Mononuclear cell (primary cell): Measurements from ENCODE around the gene RFX8. TPM values are rescaled to one million over a fixed set of nuclear protein-coding genes. Genes with fewer than 3 reads are reported as not detected.

Experiments
- H3K27me3 ChIP-seq: 2 replicates; pipeline ENCODE4 v1.6.0; 2011; ENCODE audit warnings: low read length, control low read depth; ENCODE audit not compliant: insufficient read depth
- H3K4me1 ChIP-seq: 2 replicates; pipeline ENCODE4 v1.5.1; 2011; ENCODE audit warnings: mild to moderate bottlenecking, low read length, control low read depth; ENCODE audit not compliant: insufficient read depth
- H3K4me3 ChIP-seq: 2 replicates; pipeline ENCODE4 v1.5.1; 2011; ENCODE audit warnings: mild to moderate bottlenecking, low read length, moderate library complexity
- H3K9me3 ChIP-seq: 2 replicates; pipeline ENCODE4 v1.5.1; 2011; ENCODE audit warnings: low read depth, mild to moderate bottlenecking, control low read depth, low read length
- total RNA-seq: library from RNA; depleted of rRNA; stranded (reverse); fragments of >200 nt; gene quantifications from one replicate; pipeline ENCODE4 v1.2.3, GENCODE V29; 2012

The RFX8 gene
- total RNA-seq, 1 donor = 0.21 TPM

DNA sequence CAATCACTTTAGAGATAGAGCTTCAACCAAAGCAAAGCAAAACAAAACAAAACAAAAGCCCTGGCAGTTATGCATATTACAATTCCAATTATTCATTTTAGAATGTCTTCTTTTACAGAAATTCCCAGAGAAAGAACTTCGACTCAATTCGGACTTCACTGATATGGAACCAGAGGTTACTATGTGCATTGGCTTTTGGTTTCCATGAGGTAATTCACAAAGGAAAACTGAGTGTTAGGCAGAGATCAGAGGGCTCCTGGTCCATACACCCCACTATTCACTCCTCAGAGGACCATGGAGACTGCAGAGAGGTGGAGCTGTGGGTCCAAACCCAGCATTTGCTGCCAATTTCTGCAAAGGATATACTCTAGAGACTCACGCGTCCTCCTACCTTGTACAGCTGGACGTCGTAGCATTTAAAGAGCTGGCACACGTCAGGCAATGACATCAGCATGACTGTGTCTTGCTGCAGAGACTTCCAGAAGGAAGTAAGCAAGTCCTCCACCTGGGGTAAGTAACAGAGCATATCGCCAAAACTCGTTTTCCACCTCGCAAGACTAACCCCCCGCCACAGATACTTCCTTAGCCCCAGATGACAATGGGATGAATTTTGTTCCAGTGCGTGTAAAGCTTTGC, 56.3 kb downstream of the RFX8 start:
- Histone ChIP-seq H3K4me3 (no peak overlapping the region), H3K9me3 (no peaks in the 10 kb centered on the region), H3K27me3 (no peaks in the 10 kb centered on the region), H3K4me1 (peaks cover 5% of the 10 kb centered on the region)

DNA sequence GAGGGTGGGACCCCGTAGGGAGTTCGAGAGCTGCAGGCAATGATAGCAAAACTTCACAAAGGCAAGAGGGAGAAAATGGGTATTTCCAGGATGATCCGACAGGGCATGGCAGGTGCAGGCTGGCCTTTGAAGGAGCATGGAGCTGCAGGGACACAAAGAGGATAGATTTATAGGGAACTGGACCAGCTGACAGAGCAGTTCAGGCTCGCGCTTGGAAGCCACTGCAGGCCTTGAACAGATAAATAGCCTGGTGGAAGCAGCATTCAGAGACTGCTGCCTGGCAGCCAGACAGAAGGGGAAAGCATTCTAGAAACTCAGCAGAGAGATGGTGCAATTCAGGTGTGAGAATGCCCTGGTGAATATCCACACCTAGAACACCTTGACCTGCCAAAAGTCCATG, 58.3 kb downstream of the RFX8 start:
- Histone ChIP-seq H3K27me3 (no peaks in the 10 kb centered on the region), H3K9me3 (no peaks in the 10 kb centered on the region), H3K4me3 (no peak overlapping the region), H3K4me1 (peaks cover 5% of the 10 kb centered on the region)

DNA sequence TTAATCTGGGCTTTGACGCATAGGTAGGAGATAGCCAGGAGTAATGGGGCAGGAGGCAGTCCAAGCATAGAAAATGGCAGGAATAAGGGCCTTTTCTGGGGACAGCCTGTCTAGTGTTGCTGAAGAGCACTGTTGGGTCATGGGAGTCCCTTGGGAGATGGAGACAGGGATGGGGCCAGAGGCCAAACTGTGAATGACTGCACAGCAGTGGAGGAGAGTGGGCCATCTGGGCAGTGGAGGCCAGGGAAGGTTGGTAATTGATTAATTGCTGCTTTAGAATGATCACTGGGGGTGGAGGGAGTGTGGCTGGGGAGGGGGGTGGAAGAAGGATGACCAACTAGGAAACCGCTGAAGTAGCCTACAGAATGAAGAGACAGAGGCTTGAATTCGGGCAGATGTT, 59.0 kb downstream of the RFX8 start:
- no peak overlapping the region for H3K4me3 ChIP-seq
- no peaks in the 10 kb centered on the region for H3K27me3 ChIP-seq
- H3K9me3 ChIP-seq = no peaks in the 10 kb centered on the region
- H3K4me1 ChIP-seq = peaks cover 5% of the 10 kb centered on the region

DNA sequence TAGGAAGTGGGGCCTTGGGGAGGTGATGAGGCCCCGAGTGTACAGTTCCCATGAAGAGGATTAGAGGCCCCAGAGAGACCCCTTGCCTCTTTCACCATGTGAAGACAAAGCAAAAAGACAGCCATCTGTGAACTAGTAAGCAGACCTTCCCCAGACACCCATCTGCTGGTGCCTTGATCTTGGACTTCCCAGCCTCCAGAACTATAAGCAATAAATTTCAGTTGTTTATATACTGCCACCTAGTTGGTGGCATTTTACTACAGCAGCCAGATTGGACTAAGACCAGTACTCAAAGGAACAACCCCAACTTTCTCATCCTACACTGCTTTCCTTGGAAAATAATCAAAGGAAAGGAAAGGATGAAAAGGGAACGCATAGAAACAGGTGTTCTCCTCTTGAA, 59.7 kb downstream of the RFX8 start:
- Histone ChIP-seq H3K9me3 (no peaks in the 10 kb centered on the region), H3K27me3 (no peaks in the 10 kb centered on the region), H3K4me3 (no peak overlapping the region), H3K4me1 (no peaks in the 10 kb centered on the region)

DNA sequence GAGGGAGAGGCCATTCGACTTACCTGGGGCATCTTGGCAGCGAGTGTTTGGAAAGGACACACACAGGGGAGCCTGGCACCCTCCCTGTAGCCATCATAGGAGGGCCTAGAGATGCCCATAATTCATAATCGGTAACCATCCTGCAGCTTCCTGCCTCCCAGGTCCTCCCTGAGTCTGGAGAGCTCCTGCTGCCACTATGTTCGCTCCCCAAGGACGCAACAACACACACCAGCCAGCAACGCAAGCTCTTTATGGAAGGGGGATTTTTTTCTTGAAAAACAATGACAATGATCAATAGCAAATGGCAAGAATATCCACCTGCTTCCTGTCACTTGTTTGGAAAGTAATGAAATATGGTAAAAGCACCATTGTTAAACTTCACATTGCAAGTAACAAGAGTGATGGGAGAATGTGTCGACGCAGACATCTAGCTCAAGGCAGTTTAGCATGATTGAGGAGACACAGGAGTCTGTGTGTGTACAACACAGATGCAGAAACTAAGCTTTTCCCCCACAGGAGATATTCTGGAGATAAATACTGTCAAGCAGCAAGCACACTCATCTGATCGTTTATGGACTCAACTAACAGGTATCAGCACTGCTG, 62.7 kb downstream of the RFX8 start:
- Histone ChIP-seq H3K9me3 (no peaks in the 10 kb centered on the region), H3K27me3 (no peaks in the 10 kb centered on the region), H3K4me1 (no peaks in the 10 kb centered on the region)

DNA sequence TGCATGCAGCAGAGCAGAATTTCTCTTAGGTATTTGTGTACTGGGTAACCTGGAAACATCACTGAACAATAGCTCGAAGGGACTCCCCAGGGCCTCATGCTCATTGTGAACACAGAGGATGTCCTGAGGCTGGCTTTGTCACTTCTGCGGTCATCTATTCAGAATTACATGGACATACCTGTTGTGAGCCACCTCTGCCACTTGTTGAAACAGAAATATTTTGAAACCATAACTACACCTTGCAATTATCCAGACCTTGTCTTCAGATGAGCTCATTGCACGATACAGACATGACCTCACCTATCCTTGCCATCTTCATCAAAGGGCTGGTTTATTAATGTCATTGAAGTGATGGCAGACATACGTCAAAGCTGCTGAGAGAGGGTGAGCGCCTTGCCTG, 64.2 kb downstream of the RFX8 start:
- no peak overlapping the region for H3K4me3 ChIP-seq
- peaks cover 13% of the 10 kb centered on the region for H3K4me1 ChIP-seq
- H3K27me3 ChIP-seq = no peaks in the 10 kb centered on the region
- H3K9me3 ChIP-seq = no peaks in the 10 kb centered on the region

More for the DNA sequence above, 62.7 kb downstream of the RFX8 start:
- H3K4me3 ChIP-seq = no peak overlapping the region

DNA sequence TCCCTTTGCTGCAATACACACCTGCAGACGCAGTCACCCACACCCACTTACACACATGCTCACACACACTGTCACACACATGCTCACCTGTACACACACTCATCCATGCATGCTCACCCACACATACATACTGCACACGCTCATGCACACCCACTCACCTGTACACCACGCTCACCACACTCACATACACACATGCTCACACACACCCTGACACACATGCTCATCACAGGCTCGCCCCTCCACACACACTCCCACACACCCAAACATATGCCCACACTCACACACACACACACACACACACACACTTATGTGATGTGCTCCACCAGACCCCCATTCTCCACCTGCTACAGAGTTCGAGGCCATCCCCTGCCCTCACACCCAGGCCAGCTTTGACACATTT, 64.8 kb downstream of the RFX8 start:
- H3K27me3 ChIP-seq = no peaks in the 10 kb centered on the region
- no peaks in the 10 kb centered on the region for H3K9me3 ChIP-seq
- peaks cover 18% of the 10 kb centered on the region for H3K4me1 ChIP-seq
- H3K4me3 ChIP-seq = no peak overlapping the region

DNA sequence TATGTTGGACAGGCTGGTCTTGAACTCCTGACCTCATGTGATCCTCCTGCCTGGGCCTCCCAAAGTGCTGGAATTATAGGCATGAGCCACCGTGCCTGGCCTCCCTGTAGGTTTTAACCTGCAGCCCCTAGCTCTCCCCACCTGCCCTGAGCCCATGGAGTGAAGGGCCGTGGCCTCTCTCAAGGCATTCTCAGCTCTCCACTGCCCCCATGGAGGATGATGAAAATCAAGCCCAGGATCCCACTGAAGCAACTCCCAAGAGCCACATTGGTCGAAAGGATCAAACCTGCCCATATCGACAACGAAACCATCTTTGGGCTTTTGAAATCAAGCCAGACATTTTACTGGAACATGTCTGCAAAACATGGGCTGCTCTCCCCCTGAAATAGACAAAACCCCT, 65.2 kb downstream of the RFX8 start:
- Histone ChIP-seq H3K27me3 (no peaks in the 10 kb centered on the region), H3K4me3 (no peak overlapping the region), H3K9me3 (no peaks in the 10 kb centered on the region), H3K4me1 (peaks cover 22% of the 10 kb centered on the region)

DNA sequence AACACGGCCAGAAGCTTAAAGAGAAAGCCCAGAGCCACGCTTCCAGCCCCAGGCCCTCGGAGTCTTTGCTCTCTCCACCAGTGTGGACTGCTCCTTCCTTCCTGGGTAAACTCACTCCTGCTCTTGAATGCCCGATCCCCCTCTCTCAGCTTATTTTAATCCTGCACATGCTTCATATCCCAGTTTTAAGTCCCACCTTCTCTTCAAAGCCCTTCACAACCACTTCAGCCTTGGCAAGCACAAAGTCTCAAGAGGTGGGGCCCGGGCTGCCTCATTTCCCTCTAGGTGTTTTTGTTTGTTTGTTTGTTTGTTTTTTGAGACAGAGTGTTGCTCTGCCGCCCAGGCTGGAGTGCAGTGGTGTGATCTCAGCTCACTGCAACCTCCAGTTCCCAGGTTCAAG, 66.0 kb downstream of the RFX8 start:
- H3K27me3 ChIP-seq = no peaks in the 10 kb centered on the region
- H3K9me3 ChIP-seq = no peaks in the 10 kb centered on the region
- H3K4me1 ChIP-seq = peaks cover 28% of the 10 kb centered on the region
- H3K4me3 ChIP-seq = no peak overlapping the region

DNA sequence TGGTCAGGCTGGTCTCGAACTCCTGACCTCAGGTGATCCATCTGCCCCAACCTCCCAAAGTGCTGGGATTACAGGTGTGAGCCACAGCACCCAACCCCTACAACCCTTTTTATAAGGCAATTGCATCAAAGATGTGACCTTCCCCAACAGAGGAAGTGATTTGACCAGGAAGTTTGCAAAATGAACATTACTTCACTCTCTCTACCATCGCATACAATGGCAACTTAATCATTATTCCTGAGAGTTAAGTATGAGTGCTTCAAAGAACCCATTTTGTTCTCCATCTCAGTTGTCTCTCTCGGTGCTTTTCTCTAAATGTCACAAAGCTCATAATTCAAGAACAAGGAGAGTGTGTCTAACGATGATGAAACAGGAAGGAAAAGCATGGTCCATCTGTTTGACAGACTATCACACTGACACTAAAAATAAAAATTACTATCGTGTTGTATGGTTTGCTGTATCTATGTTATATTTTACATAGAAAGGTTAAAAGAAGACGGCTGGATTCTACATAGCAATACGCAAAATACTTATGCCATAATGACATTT, 69.5 kb downstream of the RFX8 start:
- Histone ChIP-seq H3K9me3 (no peaks in the 10 kb centered on the region), H3K4me1 (peaks cover 44% of the 10 kb centered on the region), H3K4me3 (no peak overlapping the region), H3K27me3 (no peaks in the 10 kb centered on the region)

DNA sequence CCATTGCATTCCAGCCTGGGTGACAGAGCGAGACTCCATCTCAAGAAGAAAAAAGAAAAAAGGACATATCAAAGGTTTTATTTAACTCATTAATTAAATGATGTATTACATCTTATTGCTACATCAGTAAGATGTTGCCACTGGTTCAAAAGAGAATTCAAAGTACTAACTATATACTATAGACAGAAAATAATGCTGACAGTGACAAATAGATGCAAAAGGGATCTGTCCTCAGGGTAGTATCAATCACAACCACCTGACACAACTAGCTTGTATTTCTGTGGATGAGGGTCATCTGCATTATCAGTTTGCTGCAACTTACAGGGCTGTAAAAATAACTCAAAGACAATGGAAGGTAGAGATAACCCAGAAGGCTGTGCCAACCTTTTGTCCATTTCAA, 71.2 kb downstream of the RFX8 start:
- Histone ChIP-seq H3K9me3 (no peaks in the 10 kb centered on the region), H3K27me3 (no peaks in the 10 kb centered on the region), H3K4me3 (no peak overlapping the region), H3K4me1 (peaks cover 57% of the 10 kb centered on the region)

DNA sequence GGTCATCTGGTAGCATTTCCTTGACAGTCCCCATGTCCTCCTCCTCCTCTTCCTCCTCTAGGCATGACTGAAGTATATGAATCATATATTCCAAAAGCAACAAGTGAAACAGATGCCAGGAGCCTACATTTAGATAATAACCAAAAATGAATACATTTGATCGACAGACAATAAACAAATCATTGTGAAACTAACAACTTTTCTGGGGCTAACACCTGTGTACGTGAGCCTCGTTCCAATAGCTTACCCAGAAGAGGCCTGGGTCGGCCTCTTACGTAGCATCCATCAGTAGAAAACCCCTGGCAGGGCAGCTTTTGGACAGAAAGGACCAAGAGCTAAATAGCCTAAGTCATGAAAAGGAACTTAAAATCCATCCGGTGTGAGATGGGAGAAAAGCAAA, 72.3 kb downstream of the RFX8 start:
- H3K4me1 ChIP-seq = peaks cover 57% of the 10 kb centered on the region
- no peaks in the 10 kb centered on the region for H3K9me3 ChIP-seq
- no peak overlapping the region for H3K4me3 ChIP-seq
- no peaks in the 10 kb centered on the region for H3K27me3 ChIP-seq

DNA sequence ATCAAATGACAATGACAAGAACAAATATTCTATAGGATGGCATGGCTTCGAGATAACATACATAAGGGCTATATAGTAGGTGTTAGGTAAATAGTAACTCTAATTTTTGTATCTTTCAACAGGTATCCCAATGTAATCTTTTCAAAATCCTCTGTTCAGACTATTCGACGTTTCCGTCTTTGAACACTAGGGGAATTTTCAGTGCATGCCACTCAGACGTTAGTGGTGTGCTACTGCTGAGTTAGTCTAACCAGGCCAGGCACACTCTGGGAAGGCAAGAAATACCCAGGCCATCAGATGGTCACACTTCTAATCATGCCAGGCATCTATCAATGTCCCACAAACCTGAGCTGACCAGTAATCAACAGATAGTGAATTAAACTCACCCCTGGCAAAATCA, 73.0 kb downstream of the RFX8 start:
- Histone ChIP-seq H3K4me1 (peaks cover 54% of the 10 kb centered on the region), H3K9me3 (no peaks in the 10 kb centered on the region), H3K4me3 (no peak overlapping the region), H3K27me3 (no peaks in the 10 kb centered on the region)

DNA sequence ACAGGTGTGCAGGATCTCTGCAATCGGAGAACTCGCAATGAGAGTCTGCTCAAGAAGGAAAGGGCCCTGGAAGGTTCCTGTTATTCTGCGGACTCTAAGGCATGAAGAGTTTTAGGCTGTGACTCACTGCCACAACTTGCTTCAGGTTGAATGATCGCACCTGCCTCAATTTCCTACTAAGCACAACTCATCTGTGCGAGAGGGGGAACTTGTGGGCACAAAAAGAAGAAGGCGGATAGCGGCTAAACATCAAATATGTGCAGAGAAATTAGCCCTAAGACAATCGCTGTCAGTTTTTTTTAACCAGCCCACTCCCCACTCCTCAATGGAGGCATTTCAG, 73.6 kb downstream of the RFX8 start:
- Histone ChIP-seq H3K4me1 (peaks cover 49% of the 10 kb centered on the region), H3K9me3 (no peaks in the 10 kb centered on the region), H3K27me3 (no peaks in the 10 kb centered on the region), H3K4me3 (no peak overlapping the region)

DNA sequence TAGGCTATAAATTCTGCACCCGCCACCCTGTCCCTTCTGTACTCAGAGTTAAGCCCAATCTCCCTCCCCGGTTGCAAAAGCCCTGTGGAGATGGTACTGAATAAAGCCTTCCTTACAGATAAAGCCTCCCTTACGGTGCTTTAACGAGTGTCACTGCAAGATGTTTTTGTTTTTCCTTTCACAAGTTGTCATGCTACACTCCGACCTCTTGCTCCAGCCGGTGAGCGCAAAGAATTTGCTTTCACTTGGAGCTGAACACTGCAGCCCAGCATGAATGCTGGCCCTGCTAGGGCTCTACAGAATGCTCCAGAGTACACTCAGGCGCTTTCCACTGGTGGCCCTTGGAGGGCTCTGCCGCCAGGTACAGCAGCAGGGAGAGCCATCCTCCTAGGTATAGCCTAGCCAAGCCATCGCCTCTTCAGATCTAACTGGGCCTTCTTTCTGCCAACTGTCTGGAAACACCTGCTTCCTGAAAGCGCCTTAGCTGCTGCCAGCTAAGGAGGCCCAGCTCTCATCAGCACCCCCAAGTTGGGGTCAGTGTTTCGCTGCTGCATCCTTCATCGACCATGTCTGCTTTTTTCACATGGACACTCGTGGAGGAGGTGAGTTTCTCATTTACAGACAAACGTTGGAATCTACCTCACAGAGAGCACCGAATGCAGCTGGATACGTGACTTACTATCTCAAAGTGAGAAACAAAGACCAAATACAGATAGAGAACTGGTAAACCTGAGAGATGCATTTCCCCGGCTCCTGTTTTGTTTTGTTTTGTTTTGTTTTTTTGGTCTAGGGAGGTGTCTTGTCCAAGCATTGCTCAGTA, 74.2 kb downstream of the RFX8 start:
- no peak overlapping the region for H3K4me3 ChIP-seq
- no peaks in the 10 kb centered on the region for H3K9me3 ChIP-seq
- H3K4me1 ChIP-seq = peaks cover 43% of the 10 kb centered on the region
- no peaks in the 10 kb centered on the region for H3K27me3 ChIP-seq
